Retinal pigment epithelial cell (primary cell): ENCODE measurements around the gene DUS1L.
"Not testable (repeated sequence)": the region's sequence is repeated elsewhere in the genome, so short reads cannot be mapped to it uniquely, and the experiment has no call there.

Source experiments
- DNase-seq: peaks from one replicate; pipeline ENCODE4 v3.0.0-alpha.2; 2010; ENCODE audit warnings: low read depth
- H3K4me3 ChIP-seq: 2 replicates; pipeline ENCODE4 v1.5.1; 2011; ENCODE audit warnings: mild to moderate bottlenecking, low read length, control low read depth, moderate library complexity
- CTCF ChIP-seq: conservative IDR thresholded peaks from 2 replicates; pipeline ENCODE4 v1.5.1; 2011; ENCODE audit warnings: low read depth, low read length, control low read depth, inconsistent platforms

DUS1L gene

GRCh38 chr17:82047379-82047778 lies 18.2 kb downstream of the DUS1L start:
- TF ChIP-seq CTCF = no peak
- no peak for DNase-seq
- H3K4me3 ChIP-seq = no peak overlapping the region

GRCh38 chr17:82046903-82047302 lies 18.7 kb downstream of the DUS1L start:
- no peak for TF ChIP-seq CTCF
- no peak overlapping the region for H3K4me3 ChIP-seq
- no peak for DNase-seq

GRCh38 chr17:82045936-82046484 lies 19.6 kb downstream of the DUS1L start:
- TF ChIP-seq CTCF = no peak
- no peak overlapping the region for H3K4me3 ChIP-seq
- no peak for DNase-seq

- no peak for TF ChIP-seq CTCF
- no peak overlapping the region for H3K4me3 ChIP-seq
- DNase-seq = no peak
These were observed 22.1 kb downstream of the DUS1L start for GRCh38 chr17:82043507-82043906.

- no peak for TF ChIP-seq CTCF
- H3K4me3 ChIP-seq = no peak overlapping the region
- no peak for DNase-seq
These were observed 23.0 kb downstream of the DUS1L start for GRCh38 chr17:82042649-82043048.

- H3K4me3 ChIP-seq = no peak overlapping the region
- TF ChIP-seq CTCF = no peak
- no peak for DNase-seq
These were observed 24.3 kb downstream of the DUS1L start for GRCh38 chr17:82041144-82041814.

GRCh38 chr17:82039695-82040299 lies 25.8 kb downstream of the DUS1L start:
- no peak for DNase-seq
- no peak overlapping the region for H3K4me3 ChIP-seq
- TF ChIP-seq CTCF = no peak

GRCh38 chr17:82038796-82039409 lies 26.7 kb downstream of the DUS1L start:
- DNase-seq, H3K4me3 ChIP-seq: not testable (repeated sequence)
